ENCODE data around the gene APOB. TPM values are rescaled to one million over a fixed set of nuclear protein-coding genes. Genes with fewer than 3 reads are reported as not detected.

The APOB gene
- total and polyA plus RNA-seq, 2 of the 13 experiments (the other 11 are each of a cell fraction or from before 2014, with no cell fraction given): 1,569 to 2,515 TPM

GRCh38 chr2:21070341-21071257 is 26.7 kb upstream of the APOB start (continued):
- TF ChIP-seq DMTF1 (CRISPR knock-in tag; IDR thresholded peaks at IDR 0.05) (no peak), ZNF580 (CRISPR knock-in tag; IDR thresholded peaks at IDR 0.05; ENCODE audit: borderline replicate concordance, low read depth) (peak; percentile 95; the same call in 1 of the 2 replicates), ZNF7 (CRISPR knock-in tag; IDR thresholded peaks at IDR 0.05) (no peak), TEF (CRISPR knock-in tag; IDR thresholded peaks at IDR 0.05) (no peak; the same call in 1 of the 2 replicates), ZNF616 (CRISPR knock-in tag; IDR thresholded peaks at IDR 0.05; ENCODE audit: low read depth) (no peak), PHF8 (CRISPR knock-in tag; IDR thresholded peaks at IDR 0.05) (peak; percentile 51; the same call in 1 of the 2 replicates), ZBTB44 (CRISPR knock-in tag; IDR thresholded peaks at IDR 0.05) (no peak), MATR3 (CRISPR knock-in tag; IDR thresholded peaks at IDR 0.05) (no peak), MED8 (CRISPR knock-in tag; IDR thresholded peaks at IDR 0.05; ENCODE audit: insufficient replicate concordance) (peak; percentile 98), ZSCAN20 (CRISPR knock-in tag; IDR thresholded peaks at IDR 0.05; ENCODE audit: borderline replicate concordance) (peak; percentile 76; the same call in 1 of the 2 replicates), SNRNP70 (IDR thresholded peaks at IDR 0.05; ENCODE audit: low read depth, low read length) (no peak), ZNF749 (CRISPR knock-in tag; IDR thresholded peaks at IDR 0.05; ENCODE audit: borderline replicate concordance) (peak; percentile 51; the same call in 1 of the 2 replicates), TRIM22 (IDR thresholded peaks at IDR 0.05) (no peak), PHB2 (IDR thresholded peaks at IDR 0.05; ENCODE audit: partially characterized antibody) (no peak), REL (CRISPR knock-in tag; conservative IDR thresholded peaks at IDR 0.05) (no peak), ZNF350 (CRISPR knock-in tag; IDR thresholded peaks at IDR 0.05; ENCODE audit: borderline replicate concordance, low read depth) (0 out of 2 replicates have a peak, but pooled peaks have one; percentile 85), POLR2AphosphoS5 (IDR thresholded peaks at IDR 0.05; ENCODE audit: low read depth, low read length) (peak; percentile 95), ZNF570 (CRISPR knock-in tag; IDR thresholded peaks at IDR 0.05; ENCODE audit: borderline replicate concordance) (no peak), BRD4 (CRISPR knock-in tag; IDR thresholded peaks at IDR 0.05) (peak; percentile 76; the same call in 1 of the 2 replicates), ZNF362 (CRISPR knock-in tag; IDR thresholded peaks at IDR 0.05; ENCODE audit: borderline replicate concordance) (peak; percentile 55; the same call in 1 of the 2 replicates)

Data from HepG2 (cell line).